HEK293T (cell line): ENCODE measurements around the gene LRRC1.

ENCODE experiments used
- ARNT ChIP-seq: fragments of 450-650 bp; IDR thresholded peaks from 2 replicates; pipeline ENCODE4 v1.6.1; 2017; ENCODE audit warnings: mild to moderate bottlenecking
- CTBP1 ChIP-seq: fragments of 450-650 bp; IDR thresholded peaks from 2 replicates; pipeline ENCODE4 v1.6.1; 2016; ENCODE audit warnings: borderline replicate concordance
- ELF4 ChIP-seq: fragments of 450-650 bp; IDR thresholded peaks from 2 replicates; pipeline ENCODE4 v1.6.1; 2017; ENCODE audit warnings: antibody characterized with exemption
- FOXA1 ChIP-seq: fragments of 450-650 bp; IDR thresholded peaks from 2 replicates; pipeline ENCODE4 v1.6.1; 2016; ENCODE audit warnings: mild to moderate bottlenecking
- FOXK2 ChIP-seq: fragments of 450-650 bp; IDR thresholded peaks from 2 replicates; pipeline ENCODE4 v1.6.1; 2016; ENCODE audit warnings: mild to moderate bottlenecking
- FOXM1 ChIP-seq: fragments of 450-650 bp; IDR thresholded peaks from 2 replicates; pipeline ENCODE4 v1.6.1; 2017; ENCODE audit warnings: mild to moderate bottlenecking, borderline replicate concordance
- L3MBTL2 ChIP-seq: fragments of 450-650 bp; conservative IDR thresholded peaks from 2 replicates; pipeline ENCODE4 v1.6.1; 2016; ENCODE audit warnings: mild to moderate bottlenecking
- NFRKB ChIP-seq: fragments of 450-650 bp; IDR thresholded peaks from 2 replicates; pipeline ENCODE4 v1.6.1; 2016; ENCODE audit warnings: mild to moderate bottlenecking, moderate library complexity
- SP1 ChIP-seq: fragments of 450-650 bp; IDR thresholded peaks from 2 replicates; pipeline ENCODE4 v1.6.1; 2017
- ZNF384 ChIP-seq: fragments of 450-650 bp; IDR thresholded peaks from 2 replicates; pipeline ENCODE4 v1.6.1; 2016

DNA sequence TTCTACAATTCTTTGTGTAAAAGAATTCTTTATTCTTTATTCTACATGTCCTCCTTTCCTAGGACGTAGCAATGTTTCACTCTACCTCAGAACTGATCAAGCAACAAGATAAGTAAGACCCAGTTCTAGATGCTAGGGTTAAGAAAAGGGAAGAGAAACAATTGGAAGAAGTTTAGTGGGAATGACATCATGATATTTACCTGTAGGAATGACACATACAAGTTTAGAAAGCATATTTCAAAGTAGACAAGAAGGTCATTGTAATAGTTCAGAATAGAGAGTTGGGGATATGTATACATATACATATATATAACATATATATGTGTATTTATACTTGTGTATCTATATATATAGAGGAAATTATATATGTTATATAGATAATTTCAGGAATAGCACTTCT is 43.4 kb upstream of the LRRC1 start:
- TF ChIP-seq FOXK2 (no peak), SP1 (no peak), NFRKB (no peak), CTBP1 (no peak), ELF4 (no peak), ARNT (no peak), FOXM1 (no peak), FOXA1 (no peak), L3MBTL2 (no peak), ZNF384 (no peak)
